ENCODE data around the gene CD82.

- TF ChIP-seq SUZ12 (IDR thresholded peaks at IDR 0.05; ENCODE audit: extremely low read depth, insufficient read depth, insufficient read length) (no peak), ZNF274 (IDR thresholded peaks at IDR 0.05; ENCODE audit: low read depth, low read length) (no peak), YY1 (IDR thresholded peaks at IDR 0.05; ENCODE audit: insufficient read depth, insufficient read length) (no peak)
Measured at GRCh38 chr11:44590769-44591168, 25.3 kb downstream of the CD82 start.

Data from NT2/D1 (cell line).